OCI-LY3 (cell line): ENCODE measurements around the gene SPAG5.

ENCODE experiments used
- H2AFZ ChIP-seq: fragments of 200-600, 300-600 bp; shearing (Covaris generic); 2 replicates; pipeline ENCODE4 v1.6.0; 2014; ENCODE audit warnings: antibody characterized with exemption, low read depth, low read length
- H3K27ac ChIP-seq: fragments of 200-600, 300-600 bp; sonication (generic); 2 replicates; pipeline ENCODE4 v1.5.1; 2014; ENCODE audit warnings: mild to moderate bottlenecking, low read length, moderate library complexity, mixed read lengths
- H3K27me3 ChIP-seq: fragments of 200-600, 300-600 bp; sonication (generic); 2 replicates; pipeline ENCODE4 v1.6.1; 2014; ENCODE audit warnings: low read depth, low read length, mixed read lengths
- H3K36me3 ChIP-seq: fragments of 200-600, 300-600 bp; sonication (generic); replicated peaks from 2 replicates; pipeline ENCODE3; 2014; ENCODE audit warnings: low read depth, low read length, mixed read lengths
- H3K4me1 ChIP-seq: fragments of 300-600, 200-600 bp; sonication (generic); 2 replicates; pipeline ENCODE4 v1.6.1; 2014; ENCODE audit warnings: low read length, mixed read lengths
- H3K4me2 ChIP-seq: fragments of 200-600, 300-600 bp; sonication (generic); 2 replicates; pipeline ENCODE4 v1.6.1; 2014; ENCODE audit warnings: low read length, mixed read lengths
- H3K4me3 ChIP-seq: fragments of 300-600, 200-600 bp; sonication (generic); 2 replicates; pipeline ENCODE4 v1.5.1; 2014; ENCODE audit warnings: antibody characterized with exemption, mild to moderate bottlenecking, low read length, moderate library complexity
- H3K79me2 ChIP-seq: fragments of 300-600, 200-600 bp; shearing (Covaris generic); 2 replicates; pipeline ENCODE4 v1.6.1; 2014; ENCODE audit warnings: mild to moderate bottlenecking, low read length, mixed read lengths
- H3K9ac ChIP-seq: fragments of 300-600, 200-600 bp; shearing (Covaris generic); 2 replicates; pipeline ENCODE4 v1.6.0; 2014; ENCODE audit warnings: mild to moderate bottlenecking, low read length, moderate library complexity
- H3K9me3 ChIP-seq: fragments of 200-600, 300-600 bp; shearing (Covaris generic); 2 replicates; pipeline ENCODE4 v1.6.1; 2014; ENCODE audit warnings: low read length, mixed read lengths; ENCODE audit not compliant: insufficient read depth
- H4K20me1 ChIP-seq: fragments of 200-600, 300-600 bp; sonication (generic); 2 replicates; pipeline ENCODE4 v1.6.1; 2016; ENCODE audit warnings: low read length, mixed read lengths; ENCODE audit not compliant: insufficient read depth
- EZH2phosphoT487 ChIP-seq: fragments of 200-600 bp; shearing (Covaris generic); IDR thresholded peaks from 2 replicates; pipeline ENCODE4 v1.6.1; 2018; ENCODE audit warnings: antibody characterized with exemption, mixed run types, low read depth
- TF ChIP-seq, protein P1 (sequence below): fragments of 200-600, 300-600 bp; sonication (generic); IDR thresholded peaks from 2 replicates; pipeline ENCODE4 v1.5.1; 2014; ENCODE audit warnings: antibody characterized with exemption, low read length, low read depth

The SPAG5 gene

DNA sequence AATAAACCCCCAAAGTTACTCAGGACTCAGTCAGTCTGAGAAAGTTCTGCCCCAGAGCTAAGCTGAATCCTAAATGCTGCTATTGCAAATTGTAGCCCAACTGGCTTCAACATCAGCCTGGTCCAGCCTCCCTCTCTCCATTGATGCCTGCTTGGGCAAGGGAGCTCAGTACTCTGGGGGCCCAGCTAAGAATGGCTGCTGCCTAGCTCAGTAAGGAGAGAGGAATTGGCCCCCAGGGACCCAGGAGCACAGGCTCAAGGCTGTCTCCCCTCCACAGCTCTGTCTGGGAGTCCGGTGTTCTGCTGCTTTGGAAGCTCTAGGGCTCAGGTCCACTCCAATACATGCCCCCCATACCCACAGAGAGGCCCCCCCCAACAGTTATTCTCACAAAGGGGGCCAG, 48.0 kb downstream of the SPAG5 start:
- Histone ChIP-seq H3K9me3 (no peaks in the 10 kb centered on the region), H3K36me3 (peaks cover 60% of the 10 kb centered on the region), H3K27ac (peak overlapping the region; percentile 98), H3K4me2 (peak overlapping the region; percentile 87), H3K9ac (peak overlapping the region; percentile 91), H3K4me3 (peak overlapping the region; percentile 96), H4K20me1 (no peaks in the 10 kb centered on the region), H3K4me1 (peaks cover 60% of the 10 kb centered on the region), H2AFZ (no peak overlapping the region), H3K79me2 (peaks cover 55% of the 10 kb centered on the region), H3K27me3 (no peaks in the 10 kb centered on the region)
- TF ChIP-seq, protein P1, sequence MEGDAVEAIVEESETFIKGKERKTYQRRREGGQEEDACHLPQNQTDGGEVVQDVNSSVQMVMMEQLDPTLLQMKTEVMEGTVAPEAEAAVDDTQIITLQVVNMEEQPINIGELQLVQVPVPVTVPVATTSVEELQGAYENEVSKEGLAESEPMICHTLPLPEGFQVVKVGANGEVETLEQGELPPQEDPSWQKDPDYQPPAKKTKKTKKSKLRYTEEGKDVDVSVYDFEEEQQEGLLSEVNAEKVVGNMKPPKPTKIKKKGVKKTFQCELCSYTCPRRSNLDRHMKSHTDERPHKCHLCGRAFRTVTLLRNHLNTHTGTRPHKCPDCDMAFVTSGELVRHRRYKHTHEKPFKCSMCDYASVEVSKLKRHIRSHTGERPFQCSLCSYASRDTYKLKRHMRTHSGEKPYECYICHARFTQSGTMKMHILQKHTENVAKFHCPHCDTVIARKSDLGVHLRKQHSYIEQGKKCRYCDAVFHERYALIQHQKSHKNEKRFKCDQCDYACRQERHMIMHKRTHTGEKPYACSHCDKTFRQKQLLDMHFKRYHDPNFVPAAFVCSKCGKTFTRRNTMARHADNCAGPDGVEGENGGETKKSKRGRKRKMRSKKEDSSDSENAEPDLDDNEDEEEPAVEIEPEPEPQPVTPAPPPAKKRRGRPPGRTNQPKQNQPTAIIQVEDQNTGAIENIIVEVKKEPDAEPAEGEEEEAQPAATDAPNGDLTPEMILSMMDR = no peak
- no peak for TF ChIP-seq EZH2phosphoT487

DNA sequence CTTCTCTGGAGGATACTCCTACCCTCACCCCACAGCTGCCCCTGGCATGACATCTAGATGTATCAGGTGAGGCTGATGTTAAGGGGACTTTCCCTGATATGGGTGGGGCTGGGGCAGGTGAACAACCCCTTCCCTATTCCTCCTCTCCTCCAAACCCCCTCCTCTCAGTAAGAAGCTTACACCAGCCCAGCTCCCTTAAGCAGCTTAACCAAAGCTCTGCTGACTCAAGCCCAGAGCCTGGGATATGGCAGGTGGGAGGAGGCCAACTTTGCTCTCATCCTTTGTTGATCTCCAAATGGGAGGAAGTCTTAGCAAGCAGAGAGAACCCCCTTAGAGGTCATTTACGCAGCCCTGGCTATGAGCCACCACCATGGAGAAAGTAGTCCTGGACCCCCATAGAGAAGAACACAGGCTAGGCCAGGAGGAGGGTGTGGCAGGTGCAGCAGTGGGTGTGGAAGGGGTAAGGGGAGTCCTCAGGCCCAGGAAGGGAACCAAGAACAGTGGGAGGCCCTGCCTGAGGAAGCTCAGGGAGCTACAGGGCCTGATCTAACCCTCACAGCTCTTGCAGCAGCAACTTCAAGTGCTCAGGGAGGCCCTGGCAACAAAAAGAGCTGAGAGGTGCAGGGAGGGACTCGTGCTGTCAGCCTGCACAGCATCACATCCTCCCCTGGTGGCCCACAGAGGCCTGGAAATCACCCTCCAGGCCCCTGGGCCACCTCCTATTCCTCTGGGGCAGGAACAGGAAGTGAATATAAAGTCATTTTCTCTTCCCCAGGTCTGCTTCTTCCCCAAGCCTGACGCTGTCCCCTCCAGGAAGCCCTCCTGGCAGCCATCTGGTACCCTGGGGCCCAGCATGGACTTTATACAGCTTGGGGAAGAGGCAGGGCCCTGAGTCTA, 49.3 kb downstream of the SPAG5 start:
- Histone ChIP-seq H3K9ac (peak overlapping the region; percentile 91), H3K4me3 (peak overlapping the region; percentile 96), H4K20me1 (no peaks in the 10 kb centered on the region), H3K4me2 (peak overlapping the region; percentile 87), H3K9me3 (no peaks in the 10 kb centered on the region), H3K27me3 (no peaks in the 10 kb centered on the region), H3K4me1 (peaks cover 62% of the 10 kb centered on the region), H3K27ac (peak overlapping the region; percentile 98), H2AFZ (no peak overlapping the region), H3K36me3 (peaks cover 58% of the 10 kb centered on the region), H3K79me2 (peaks cover 55% of the 10 kb centered on the region)
- no peak for TF ChIP-seq EZH2phosphoT487
- TF ChIP-seq, protein P1 = no peak

DNA sequence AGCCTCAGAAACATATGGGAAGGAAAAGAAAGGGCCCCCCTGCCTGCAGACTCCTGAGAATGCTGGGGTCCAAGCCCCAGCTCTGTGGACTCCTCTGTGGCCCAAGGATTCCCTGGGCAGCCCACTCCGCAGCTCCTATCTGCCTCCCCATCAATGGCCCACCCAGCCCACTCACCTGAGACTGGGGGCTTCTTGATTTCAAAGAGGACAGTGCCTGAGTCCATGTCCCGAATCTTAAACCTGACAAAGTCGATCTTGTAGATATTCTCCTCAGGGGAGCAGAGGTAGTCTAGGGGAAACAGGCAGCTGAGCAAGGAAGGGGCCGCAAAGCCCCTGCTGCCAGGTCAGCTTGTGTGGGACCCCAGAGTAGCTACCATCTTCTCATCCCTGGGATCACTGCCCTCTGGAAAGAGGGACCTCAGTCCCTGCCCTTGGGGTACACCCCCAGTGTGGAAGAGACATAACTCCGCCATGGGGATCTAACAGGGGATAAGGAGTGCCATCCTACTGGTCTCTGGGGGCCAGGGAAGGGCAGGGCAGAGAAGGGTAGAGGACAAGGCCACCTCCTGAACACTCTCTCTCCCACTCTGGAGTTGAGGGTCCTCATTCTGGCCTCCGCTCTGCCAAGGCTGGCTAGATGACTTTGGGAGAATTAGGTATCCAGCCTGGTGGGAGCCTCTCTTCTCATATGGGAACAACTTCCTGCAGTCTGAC, 50.3 kb downstream of the SPAG5 start:
- H4K20me1 ChIP-seq = no peaks in the 10 kb centered on the region
- no peaks in the 10 kb centered on the region for H3K9me3 ChIP-seq
- H3K4me3 ChIP-seq = peak overlapping the region; percentile 96
- no peak overlapping the region for H2AFZ ChIP-seq
- TF ChIP-seq EZH2phosphoT487 = no peak
- TF ChIP-seq, protein P1 = peak; percentile 19; the same call in 1 of the 2 replicates
- H3K4me1 ChIP-seq = peaks cover 64% of the 10 kb centered on the region
- peak overlapping the region; percentile 98 for H3K27ac ChIP-seq
- peak overlapping the region; percentile 91 for H3K9ac ChIP-seq
- peak overlapping the region; percentile 87 for H3K4me2 ChIP-seq
- H3K36me3 ChIP-seq = peaks cover 51% of the 10 kb centered on the region
- no peaks in the 10 kb centered on the region for H3K27me3 ChIP-seq
- H3K79me2 ChIP-seq = peaks cover 55% of the 10 kb centered on the region
